Natural killer cell treated with Interleukin-12 subunit alpha and Interleukin-12 subunit beta and Interleukin-15 and Interleukin-18, amount 100 ng/mL, for 72 hours (primary cell): ENCODE data around the gene PDE2A. TPM values are rescaled to one million over a fixed set of nuclear protein-coding genes. Genes with fewer than 3 reads are reported as not detected.

Experiments
- ATAC-seq, 2 donors: fragments of 150-1000 bp; cut with Tn5 transposase in 1 of 2; sonication (Bioruptor Pico), chemical (Tn5 transposase) in 1 of 2; 2 replicates each; pipeline ENCODE4 v1.10.0; 2021
- DNase-seq: peaks from one replicate; pipeline ENCODE4 v3.0.0; 2022; ENCODE audit warnings: low spot score
- H3K27ac Mint-ChIP-seq, 2 donors: 1 replicate in 1 of 2; 2 replicates in 1 of 2; pipeline ENCODE4 v1.8.0; 2022; ENCODE audit warnings: mixed read lengths in 2 of 2, mild to moderate bottlenecking in 1 of 2, moderate library complexity in 1 of 2
- H3K27me3 Mint-ChIP-seq, 2 donors: 1 replicate in 1 of 2; 2 replicates in 1 of 2; pipeline ENCODE4 v1.8.0; 2022; ENCODE audit warnings: mixed read lengths in 2 of 2
- H3K36me3 Mint-ChIP-seq: one replicate; pipeline ENCODE4 v1.8.0; 2022; ENCODE audit warnings: mixed read lengths
- H3K4me1 Mint-ChIP-seq, 2 donors: 1 replicate in 1 of 2; 2 replicates in 1 of 2; pipeline ENCODE4 v1.8.0; 2022; ENCODE audit warnings: low read depth in 2 of 2, mixed read lengths in 2 of 2, mild to moderate bottlenecking in 1 of 2
- H3K4me3 Mint-ChIP-seq: one replicate; pipeline ENCODE4 v1.8.0; 2022; ENCODE audit warnings: mixed read lengths
- H3K9me3 Mint-ChIP-seq: 2 replicates; pipeline ENCODE4 v1.8.0; 2022; ENCODE audit warnings: mixed read lengths
- total RNA-seq, 2 donors: library from RNA; stranded (reverse); gene quantifications; one replicate each; pipeline ENCODE4 v1.2.3, GENCODE V29; 2022

PDE2A gene
- total RNA-seq, 2 donors from 2014 or later, result 2.5 to 7.7 TPM

DNA sequence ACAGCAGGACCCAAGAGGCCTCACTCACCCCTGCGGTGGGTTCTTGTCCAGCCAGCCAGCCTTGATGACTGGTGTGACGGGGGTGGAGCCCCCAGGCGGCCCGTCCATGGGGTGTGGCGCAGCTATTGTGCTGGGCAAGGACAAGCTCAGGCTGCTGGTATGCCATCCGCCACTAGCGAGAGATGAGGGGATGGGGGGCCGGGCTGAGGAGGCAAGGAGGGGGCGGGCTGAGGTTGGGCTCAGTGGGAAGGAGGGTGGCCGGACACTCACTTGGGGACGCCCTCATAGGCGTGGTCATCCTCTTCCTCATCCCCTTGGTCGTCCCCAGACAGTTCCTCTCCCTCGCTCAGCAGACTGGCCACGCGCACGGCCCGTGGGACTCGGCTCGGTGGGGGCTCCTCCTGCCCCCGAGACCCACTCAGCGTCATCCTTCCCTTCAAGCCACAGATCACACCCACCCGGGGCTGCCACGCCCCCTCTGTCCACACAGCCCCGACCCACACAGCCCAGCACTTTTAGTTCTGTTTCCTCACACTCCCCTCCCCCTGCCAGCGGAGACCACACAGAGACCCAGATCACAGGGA lies 38.0 kb upstream of the PDE2A start:
- H3K27me3 Mint-ChIP-seq, result no peaks in the 10 kb centered on the region
- no peak for DNase-seq
- peak overlapping the region; percentile 37 to 79 for H3K27ac Mint-ChIP-seq
- no peaks in the 10 kb centered on the region for H3K9me3 Mint-ChIP-seq
- ATAC-seq, result peak in 1 of 2 donors; percentile 34
- H3K4me1 Mint-ChIP-seq, result peaks cover 19 to 45% of the 10 kb centered on the region in 2 donors
- no peak overlapping the region for H3K4me3 Mint-ChIP-seq
- no peaks in the 10 kb centered on the region for H3K36me3 Mint-ChIP-seq

DNA sequence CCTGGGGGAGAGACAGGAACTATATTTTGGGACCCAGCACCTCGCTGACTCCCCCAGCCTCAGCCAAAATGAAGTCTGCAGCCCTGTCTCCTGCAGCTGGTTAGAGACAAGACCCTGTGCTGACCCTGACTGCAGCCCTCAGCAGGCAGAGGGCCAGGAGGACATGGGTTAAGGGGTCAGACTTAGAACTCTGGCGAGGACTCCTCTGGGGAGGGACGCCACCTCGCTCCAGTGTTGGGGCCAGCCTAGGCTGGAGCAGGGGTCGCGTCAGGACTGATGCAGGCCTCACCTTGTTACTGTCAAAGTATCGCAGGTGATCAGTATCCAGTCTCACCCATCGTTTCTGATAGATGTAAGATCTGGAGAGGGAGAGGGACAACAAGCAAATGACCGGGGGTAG lies 36.9 kb upstream of the PDE2A start:
- Mint-ChIP-seq H3K36me3 (no peaks in the 10 kb centered on the region), H3K27me3 (no peaks in the 10 kb centered on the region), H3K27ac (peak overlapping the region; percentile 21 to 58), H3K9me3 (no peaks in the 10 kb centered on the region), H3K4me3 (no peak overlapping the region), H3K4me1 (peaks cover 16 to 47% of the 10 kb centered on the region in 2 donors)
- DNase-seq, result no peak
- no peak for ATAC-seq

DNA sequence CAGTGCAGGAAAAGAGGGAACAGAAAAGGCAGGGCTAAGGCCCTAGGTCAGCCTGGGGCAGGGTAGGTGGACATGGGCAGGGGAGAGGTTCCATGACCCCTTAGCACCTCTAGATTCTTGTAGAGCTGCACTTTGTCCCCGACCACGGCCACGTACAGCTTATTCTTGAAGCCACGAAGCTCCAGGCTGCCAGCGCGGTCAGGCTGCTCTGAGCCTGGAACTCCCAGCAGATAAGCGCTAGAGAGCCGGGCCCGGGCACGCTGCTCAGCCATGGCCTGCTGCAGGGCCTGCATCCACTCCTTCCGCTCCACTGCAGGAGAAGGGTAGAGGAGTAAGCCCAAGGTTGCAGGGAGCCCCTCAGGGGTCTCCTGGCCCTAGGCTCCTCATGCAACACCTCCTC lies 36.1 kb upstream of the PDE2A start:
- no peak for DNase-seq
- H3K4me3 Mint-ChIP-seq, result no peak overlapping the region
- ATAC-seq, result no peak
- no peak overlapping the region for H3K27ac Mint-ChIP-seq
- H3K27me3 Mint-ChIP-seq, result no peaks in the 10 kb centered on the region
- no peaks in the 10 kb centered on the region for H3K9me3 Mint-ChIP-seq
- peaks cover 15 to 44% of the 10 kb centered on the region in 2 donors for H3K4me1 Mint-ChIP-seq
- H3K36me3 Mint-ChIP-seq, result no peaks in the 10 kb centered on the region

DNA sequence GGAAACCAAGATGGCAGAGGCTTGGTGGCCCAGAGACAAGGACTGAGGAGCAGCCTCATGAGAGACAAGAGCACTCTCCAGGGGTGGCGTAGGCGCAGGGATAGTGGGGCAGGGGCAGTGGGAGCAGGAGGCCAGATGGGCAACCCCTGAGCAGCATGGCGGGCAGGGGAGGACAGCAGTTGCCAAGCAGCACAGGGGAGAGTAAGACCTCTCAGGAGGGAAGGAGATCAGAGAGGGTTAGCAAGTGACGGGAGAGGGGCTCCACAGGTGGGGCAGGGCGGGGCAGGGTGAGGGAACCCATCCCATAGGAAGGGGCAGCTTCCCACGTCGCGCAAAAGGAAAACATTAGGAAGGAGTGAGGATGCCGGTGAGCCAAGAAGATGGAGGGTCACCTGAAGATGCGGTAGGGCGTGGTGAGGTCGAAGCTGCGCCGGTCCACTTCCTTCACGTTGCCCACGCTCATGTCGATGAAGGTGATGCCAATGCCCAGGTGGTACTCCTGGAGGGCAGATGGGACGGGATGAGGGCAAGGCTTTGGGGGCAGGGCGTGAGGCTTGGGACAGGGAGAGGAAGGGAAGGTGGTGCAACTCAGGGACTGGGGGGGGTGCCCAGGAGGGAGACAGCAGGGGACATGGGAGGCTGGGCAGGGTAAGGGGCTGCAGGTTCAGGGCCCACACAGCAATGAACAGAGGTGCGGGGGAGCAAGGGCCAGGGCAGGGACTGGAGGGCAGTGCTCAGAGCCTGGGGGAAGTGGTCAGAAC lies 35.4 kb upstream of the PDE2A start:
- no peak overlapping the region for H3K27ac Mint-ChIP-seq
- no peak overlapping the region for H3K4me3 Mint-ChIP-seq
- peaks cover 11 to 43% of the 10 kb centered on the region in 2 donors for H3K4me1 Mint-ChIP-seq
- no peak for ATAC-seq
- no peak for DNase-seq
- no peaks in the 10 kb centered on the region for H3K9me3 Mint-ChIP-seq
- no peaks in the 10 kb centered on the region for H3K36me3 Mint-ChIP-seq
- H3K27me3 Mint-ChIP-seq, result no peaks in the 10 kb centered on the region

DNA sequence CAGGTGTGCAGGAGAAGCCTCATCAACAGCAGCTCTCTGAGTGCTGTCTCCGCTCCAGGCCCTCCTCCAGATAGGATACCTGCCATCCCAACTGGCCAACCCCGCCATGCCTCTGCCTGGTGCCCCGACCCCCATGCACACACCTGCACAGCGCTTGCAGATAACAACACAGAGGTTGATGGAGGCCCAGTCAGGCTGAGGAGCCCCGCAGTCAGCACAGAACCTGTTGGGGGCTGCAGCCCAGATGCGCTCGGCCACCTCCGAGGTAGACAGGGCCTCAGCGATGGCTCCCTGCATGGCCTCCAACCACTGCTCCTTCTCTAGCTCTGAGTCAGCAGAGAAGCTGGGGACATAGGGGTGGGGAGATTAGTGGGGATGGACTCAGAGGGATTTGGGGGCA lies 32.8 kb upstream of the PDE2A start:
- Mint-ChIP-seq H3K4me1 (peaks cover 0 to 34% of the 10 kb centered on the region in 2 donors), H3K9me3 (no peaks in the 10 kb centered on the region), H3K27ac (peak overlapping the region in 1 of 2 donors; percentile 5), H3K27me3 (no peaks in the 10 kb centered on the region), H3K4me3 (no peak overlapping the region), H3K36me3 (no peaks in the 10 kb centered on the region)
- ATAC-seq (no peak), DNase-seq (no peak)

DNA sequence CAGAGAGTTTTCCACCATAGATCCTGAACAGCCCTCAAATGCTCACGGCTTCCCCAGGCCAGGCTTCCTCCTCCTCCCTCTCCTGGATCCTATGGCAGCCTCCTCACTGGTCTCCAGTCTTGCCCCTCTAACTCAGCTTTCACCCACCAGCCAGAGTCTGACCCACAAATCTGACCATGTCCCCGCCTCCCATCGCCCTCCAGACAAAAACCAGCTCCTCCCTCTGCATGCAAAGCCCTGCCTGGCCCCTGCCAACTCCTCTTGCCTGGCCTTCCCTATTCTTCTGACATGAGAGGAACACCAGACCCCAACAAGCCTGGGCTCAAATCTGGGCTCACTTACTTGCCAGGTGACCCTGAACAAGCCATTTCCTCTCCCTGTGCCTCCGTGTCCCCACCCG lies 32.4 kb upstream of the PDE2A start:
- DNase-seq (no peak), ATAC-seq (no peak)
- Mint-ChIP-seq H3K27me3 (no peaks in the 10 kb centered on the region), H3K36me3 (no peaks in the 10 kb centered on the region), H3K9me3 (no peaks in the 10 kb centered on the region), H3K27ac (peak overlapping the region in 1 of 2 donors; percentile 2), H3K4me1 (peaks cover 0 to 34% of the 10 kb centered on the region in 2 donors), H3K4me3 (no peak overlapping the region)

DNA sequence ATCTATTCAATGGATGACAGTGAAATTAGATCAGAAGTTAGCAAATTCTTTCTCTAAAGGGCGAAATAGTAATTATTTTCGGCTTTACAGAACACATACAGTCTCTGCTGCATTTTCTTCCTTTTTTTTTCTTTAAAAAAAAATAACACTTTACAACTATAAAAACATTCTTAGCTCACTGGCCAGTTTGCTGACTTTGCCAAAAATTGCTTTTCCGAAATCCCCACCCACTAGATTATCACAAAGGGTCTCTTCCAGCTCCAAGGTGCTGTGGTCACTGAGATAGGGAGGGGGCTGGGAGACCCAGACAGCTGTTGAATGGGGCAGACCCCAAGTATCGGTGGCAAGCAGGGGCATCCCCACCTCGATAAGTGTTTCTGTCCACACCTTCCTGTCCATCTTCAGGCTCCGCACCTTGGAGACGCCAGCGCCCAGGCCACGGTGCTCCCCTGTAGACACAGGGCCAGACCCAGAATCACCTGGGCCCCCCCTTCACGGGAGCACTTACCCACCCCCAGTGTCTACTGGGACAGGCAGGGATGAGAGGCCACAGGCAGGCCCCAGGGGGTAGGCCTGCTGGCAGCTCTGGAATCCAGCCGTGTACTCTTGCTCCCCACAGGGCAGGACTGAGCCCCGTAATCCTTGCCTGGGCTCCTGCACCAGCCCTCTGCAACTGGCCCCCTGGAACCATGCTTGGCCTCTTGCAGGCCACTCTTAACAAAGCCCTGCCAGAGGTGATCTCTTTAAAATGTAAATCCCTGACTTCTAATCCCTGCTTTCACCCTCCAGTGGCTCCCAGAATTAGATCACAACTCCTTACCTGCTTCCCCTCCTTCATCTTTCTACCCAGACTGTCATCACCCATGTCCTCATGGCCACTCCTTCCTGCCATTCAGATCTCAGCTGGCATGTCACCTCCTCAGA lies 31.5 kb upstream of the PDE2A start:
- DNase-seq (no peak), ATAC-seq (no peak)
- Mint-ChIP-seq H3K36me3 (no peaks in the 10 kb centered on the region), H3K4me1 (peaks cover 0 to 28% of the 10 kb centered on the region in 2 donors), H3K4me3 (no peak overlapping the region), H3K9me3 (no peaks in the 10 kb centered on the region), H3K27ac (peak overlapping the region in 1 of 2 donors; percentile 2), H3K27me3 (no peaks in the 10 kb centered on the region)

DNA sequence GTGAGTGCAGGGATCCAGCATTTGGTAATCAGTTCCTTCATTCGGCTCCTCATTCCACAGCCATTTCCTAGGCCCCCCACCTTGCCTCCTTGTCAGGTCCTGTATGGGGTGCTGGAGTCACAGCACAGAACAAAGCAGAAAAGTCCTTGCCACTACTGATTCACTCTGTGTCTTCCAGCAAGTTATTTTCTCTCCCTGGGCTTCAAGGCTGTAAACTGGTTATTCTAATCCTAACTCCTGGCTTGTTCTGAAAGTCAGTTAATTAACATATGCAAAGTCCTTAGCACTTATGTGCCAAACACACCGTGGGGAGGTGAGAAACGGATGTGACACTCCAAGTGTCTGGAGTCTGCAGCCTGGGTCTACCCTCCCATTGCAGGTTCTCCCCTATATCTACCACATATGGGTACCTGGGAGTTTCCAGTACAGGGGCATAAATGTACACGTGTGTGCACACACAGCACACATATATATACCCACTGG lies 30.6 kb upstream of the PDE2A start:
- no peak overlapping the region for H3K4me3 Mint-ChIP-seq
- peaks cover 5 to 26% of the 10 kb centered on the region in 2 donors for H3K4me1 Mint-ChIP-seq
- H3K36me3 Mint-ChIP-seq, result no peaks in the 10 kb centered on the region
- H3K27me3 Mint-ChIP-seq, result no peaks in the 10 kb centered on the region
- no peaks in the 10 kb centered on the region for H3K9me3 Mint-ChIP-seq
- H3K27ac Mint-ChIP-seq, result peak overlapping the region in 1 of 2 donors; percentile 19
- ATAC-seq (no peak), DNase-seq (no peak)

DNA sequence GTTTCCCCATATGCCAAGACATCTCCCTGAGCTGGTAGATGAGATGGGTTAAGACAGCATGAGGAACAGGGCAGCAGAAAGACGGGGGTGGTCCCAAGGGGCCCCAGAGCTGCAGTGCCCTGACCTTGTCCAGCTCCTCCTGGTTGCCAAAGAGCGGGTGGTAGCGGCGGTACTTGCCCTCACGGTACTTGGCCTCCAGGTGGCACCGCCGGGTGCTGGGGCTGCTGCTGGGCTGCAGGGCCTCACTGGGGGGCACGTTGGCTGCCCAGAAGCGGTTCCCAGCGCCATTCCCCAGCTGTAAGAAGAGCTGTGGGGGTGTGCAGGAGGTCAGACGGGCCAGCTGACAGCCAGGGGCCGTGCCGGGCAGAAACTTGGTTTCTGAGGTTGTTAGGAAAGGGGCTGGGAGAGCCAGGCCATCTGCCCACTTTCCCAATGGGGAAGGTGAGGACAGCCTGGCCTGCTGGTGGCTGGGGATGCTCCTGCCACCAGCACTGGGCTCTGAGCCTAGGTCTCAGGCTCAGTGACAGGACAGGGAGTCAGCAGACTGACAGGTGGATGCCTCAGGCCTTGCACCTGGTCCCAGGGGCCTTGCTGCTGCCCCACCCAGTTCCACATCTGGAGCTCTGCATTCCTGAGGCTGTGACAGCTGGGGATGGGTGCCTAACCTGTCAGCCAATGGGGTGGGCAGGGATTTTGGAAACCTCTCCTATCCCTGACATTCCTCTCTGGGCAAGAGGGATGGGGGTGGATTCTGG lies 30.0 kb upstream of the PDE2A start:
- Mint-ChIP-seq H3K4me3 (no peak overlapping the region), H3K4me1 (peaks cover 7 to 24% of the 10 kb centered on the region in 2 donors), H3K27me3 (no peaks in the 10 kb centered on the region), H3K27ac (no peak overlapping the region), H3K36me3 (no peaks in the 10 kb centered on the region), H3K9me3 (no peaks in the 10 kb centered on the region)
- DNase-seq (no peak), ATAC-seq (no peak)

DNA sequence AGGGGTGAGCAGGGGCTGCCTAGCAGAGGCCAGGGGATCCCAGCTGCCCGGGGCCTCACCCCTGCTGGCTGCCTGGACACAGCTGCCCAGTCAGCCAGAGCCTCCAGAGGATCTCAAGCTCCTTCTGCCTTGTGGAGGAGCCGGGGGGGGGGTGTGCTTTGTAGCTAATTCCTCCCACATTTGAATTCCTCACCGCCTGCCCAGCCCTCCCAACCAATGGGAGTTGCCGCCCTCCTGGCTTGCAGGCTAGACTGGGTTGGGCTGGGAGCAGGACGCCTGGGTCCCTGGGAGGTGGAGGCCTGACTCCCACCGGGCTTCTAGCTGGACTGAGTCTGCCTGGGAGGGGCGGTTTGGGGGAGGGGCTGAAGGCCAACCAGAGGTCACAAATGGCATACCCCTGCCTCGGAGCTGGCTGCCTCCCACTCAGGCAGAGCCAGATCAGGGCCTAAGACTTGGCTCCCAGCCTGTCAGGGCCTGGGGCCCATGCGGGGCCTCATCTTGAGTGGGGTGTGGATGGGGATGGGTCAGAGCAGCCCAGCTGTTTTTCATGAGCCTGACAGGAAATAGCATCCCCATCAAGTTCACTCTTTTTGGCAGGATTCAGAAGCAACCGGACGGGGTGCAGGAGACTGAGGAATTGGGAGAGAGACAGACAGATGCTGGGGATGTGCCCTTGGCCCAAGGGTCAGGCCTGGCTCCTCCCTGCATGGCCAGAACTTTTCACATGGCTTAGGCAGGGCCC lies 29.2 kb upstream of the PDE2A start:
- no peak for ATAC-seq

DNA sequence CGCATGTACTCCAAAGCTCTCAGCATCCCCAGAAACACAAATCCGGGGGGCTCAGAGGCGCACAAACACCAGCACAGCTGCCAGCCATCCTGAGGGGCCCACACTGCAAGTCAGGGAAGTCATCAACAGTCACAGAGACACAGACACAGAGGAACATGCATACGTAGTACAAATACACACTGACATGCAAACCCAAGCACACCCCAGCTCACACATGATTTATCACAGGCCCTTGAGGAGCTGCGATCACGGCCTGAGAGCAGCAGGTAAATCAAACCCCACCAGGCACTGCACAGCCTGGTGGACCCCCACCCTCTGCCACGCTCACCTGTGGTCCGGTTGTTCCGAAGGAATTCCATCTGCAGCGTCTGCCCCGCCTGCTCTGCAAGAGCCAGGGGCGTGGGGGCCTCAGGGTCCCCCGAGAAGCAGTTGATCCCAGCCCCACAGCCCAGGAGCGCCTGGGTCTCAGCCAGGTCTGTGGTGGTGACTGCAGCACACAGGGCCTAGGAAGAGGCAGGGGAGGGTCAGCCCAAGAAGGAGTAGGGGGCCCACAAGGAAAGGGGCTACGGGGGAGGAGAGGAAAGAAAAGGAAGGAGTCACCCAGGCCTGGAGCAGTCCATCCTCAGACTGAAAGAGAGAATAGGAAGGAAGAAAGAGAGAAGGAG lies 28.5 kb upstream of the PDE2A start:
- Mint-ChIP-seq H3K27me3 (no peaks in the 10 kb centered on the region), H3K4me3 (no peak overlapping the region), H3K36me3 (no peaks in the 10 kb centered on the region), H3K9me3 (no peaks in the 10 kb centered on the region), H3K4me1 (peaks cover 7 to 30% of the 10 kb centered on the region in 2 donors), H3K27ac (no peak overlapping the region)
- ATAC-seq (no peak), DNase-seq (no peak)

More for the DNA sequence above, 29.2 kb upstream of the PDE2A start:
- no peak overlapping the region for H3K4me3 Mint-ChIP-seq
- no peaks in the 10 kb centered on the region for H3K9me3 Mint-ChIP-seq
- DNase-seq, result no peak
- H3K27ac Mint-ChIP-seq, result no peak overlapping the region
- H3K4me1 Mint-ChIP-seq, result peaks cover 7 to 27% of the 10 kb centered on the region in 2 donors
- H3K27me3 Mint-ChIP-seq, result no peaks in the 10 kb centered on the region
- no peaks in the 10 kb centered on the region for H3K36me3 Mint-ChIP-seq

DNA sequence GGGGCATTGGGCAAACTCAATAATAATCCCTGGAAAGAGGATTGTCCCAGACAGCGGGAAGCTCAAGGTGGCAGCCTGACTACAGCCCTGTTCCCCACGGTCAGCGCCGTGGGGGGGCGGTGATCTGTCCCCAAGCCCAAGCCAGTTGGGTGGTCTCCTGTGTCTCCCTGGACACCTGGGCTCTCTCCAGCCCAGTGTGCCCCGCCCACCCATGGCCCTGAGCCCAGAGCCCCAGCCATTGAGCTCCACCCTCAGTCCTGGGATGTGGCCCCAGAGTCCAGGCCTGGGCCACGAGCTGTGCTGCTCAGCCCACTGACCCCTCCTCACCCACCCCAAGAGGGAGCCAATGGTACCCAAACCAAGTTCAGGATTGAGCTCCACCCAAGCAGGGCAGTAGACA lies 27.9 kb upstream of the PDE2A start:
- no peak for DNase-seq
- Mint-ChIP-seq H3K4me1 (peaks cover 7 to 25% of the 10 kb centered on the region in 2 donors), H3K9me3 (no peaks in the 10 kb centered on the region), H3K27ac (no peak overlapping the region), H3K4me3 (no peak overlapping the region), H3K27me3 (no peaks in the 10 kb centered on the region), H3K36me3 (no peaks in the 10 kb centered on the region)
- no peak for ATAC-seq
